ENCODE data around the gene FGR.
"Not testable (repeated sequence)": the region's sequence is repeated elsewhere in the genome, so short reads cannot be mapped to it uniquely, and the experiment has no call there.

FGR gene

GRCh38 chr1:27634985-27635367, at the start of gene FGR:
Gene FGR, minus strand, starts transcription at chr1:27635185. Its CDS starts 11,269 bp downstream, at chr1:27623916.
- no peak for DNase-seq

GRCh38 chr1:27684176-27684575, 49.2 kb upstream of the FGR start:
- DNase-seq: no peak

DNA sequence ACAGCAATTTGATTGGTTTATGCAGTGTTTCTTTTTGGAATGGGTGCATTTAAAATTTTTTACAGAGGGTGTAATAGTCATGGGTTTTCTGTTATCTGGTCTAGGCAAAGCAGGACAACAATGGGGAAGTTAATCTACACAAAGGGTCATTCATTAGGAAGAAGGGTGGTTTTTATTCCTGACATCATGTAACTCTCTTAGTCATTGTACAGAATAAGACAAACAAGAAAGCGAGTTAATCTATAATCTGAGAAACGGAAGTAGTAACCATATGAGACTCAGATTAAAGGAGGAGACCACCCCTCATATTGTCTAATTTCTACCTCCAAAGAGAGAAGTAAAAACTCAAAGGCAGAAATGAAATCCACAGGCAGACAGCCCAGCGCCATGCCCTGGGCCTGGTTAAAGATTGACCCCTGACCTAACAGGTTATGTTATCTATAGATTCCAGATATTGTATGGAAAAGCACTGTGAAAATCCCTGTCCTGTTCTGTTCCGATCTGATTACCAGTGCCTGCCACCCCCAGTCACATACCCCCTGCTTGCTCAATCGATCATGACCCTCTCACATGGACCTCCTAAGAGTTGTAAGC, 47.5 kb upstream of the FGR start:
- no peak for DNase-seq

DNA sequence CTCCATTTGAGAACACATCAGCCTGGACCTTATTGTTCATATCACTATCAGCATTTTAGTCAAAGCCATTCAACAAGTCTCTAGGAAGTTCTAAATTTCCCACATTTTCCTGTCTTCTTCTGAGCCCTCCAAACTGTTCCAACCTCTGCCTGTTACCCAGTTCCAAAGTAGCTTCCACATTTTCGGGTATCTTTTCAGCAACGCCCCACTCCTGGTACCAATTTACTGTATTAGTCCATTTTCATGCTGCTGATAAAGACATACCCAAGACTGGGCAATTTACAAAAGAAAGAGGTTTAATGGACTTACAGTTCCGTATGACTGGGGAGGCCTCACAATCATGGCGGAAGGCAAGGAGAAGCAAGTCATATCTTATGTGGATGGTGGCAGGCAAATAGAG, 46.6 kb upstream of the FGR start:
- DNase-seq: not testable (repeated sequence)

DNA sequence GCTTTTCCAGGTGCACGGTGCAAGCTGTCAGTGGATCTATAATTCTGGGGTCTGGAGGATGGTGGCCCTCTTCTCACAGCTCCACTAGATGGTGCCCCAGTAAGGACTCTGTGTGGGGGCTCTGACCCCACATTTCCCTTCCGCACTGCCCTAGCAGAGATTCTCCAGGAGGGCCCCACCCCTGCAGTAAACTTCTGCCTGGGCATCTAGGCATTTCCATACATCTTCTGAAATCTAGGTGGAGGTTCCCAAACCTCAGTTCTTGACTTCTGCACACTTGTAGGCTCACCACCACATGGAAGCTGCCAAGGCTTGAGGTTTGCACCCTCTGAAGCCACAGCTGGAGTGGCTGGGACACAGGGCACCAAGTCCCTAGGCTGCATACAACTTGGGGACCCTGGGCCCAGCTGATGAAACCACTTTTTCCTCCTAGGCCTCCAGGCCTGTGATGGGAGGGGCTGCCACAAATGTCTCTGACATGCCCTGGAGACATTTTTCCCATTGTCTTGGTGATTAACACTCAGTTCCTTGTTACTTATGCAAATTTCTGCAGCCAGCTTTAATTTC, 45.3 kb upstream of the FGR start:
- DNase-seq: not testable (repeated sequence)

GRCh38 chr1:27678747-27679146, 43.8 kb upstream of the FGR start:
- no peak for DNase-seq

GRCh38 chr1:27676410-27676809, 41.4 kb upstream of the FGR start:
- DNase-seq: no peak

- DNase-seq: no peak
Observed at GRCh38 chr1:27672750-27673112, 37.7 kb upstream of the FGR start.

DNA sequence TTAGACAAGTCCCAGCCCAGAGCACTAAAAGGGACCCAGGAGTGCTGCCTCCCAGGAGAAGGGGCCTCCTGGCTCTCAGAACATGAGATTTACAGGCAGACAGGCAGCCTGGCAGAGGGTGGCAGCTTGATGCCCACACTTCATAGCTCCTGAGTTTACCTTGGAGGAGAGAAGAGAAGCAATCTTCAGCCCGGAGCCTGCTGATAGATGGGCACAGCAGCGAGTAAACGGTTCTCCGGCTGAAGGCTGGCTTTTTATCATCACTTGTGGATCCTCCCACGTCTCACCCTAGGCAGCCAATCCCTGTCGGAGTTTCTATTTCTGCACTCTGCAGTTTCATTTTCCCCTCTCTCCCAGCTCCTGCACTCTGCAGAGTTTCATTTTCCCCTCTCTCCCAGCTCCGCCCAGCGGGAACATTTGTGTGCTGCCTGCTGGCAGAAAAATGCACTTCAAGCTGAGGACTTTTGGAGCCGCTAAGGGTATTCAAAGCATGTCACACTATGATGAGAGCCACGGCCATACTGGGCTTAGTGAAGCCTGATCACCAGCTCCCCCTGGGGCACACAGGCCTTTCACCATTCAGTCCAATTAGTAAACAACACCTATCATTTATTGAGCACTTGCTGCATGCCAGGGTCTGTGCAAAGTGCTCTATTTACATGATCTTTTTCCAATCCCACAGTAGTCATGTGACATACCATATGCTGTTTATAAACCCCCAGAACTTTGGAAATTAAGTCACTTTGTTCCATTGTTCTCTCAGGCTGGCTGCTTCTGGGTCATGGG, 37.2 kb upstream of the FGR start, which contains the start of gene IFI6:
Gene IFI6 (minus strand): TSS at position 229 of the 786 bp plus-strand sequence. CDS start 2,878 bp downstream, outside the sequence.
- peak; percentile 94 for DNase-seq

- DNase-seq: no peak
Observed at GRCh38 chr1:27669876-27670275, 34.9 kb upstream of the FGR start.

GRCh38 chr1:27668808-27669723, 34.1 kb upstream of the FGR start:
- DNase-seq: peak; percentile 36

- no peak for DNase-seq
Observed at GRCh38 chr1:27668121-27668807, 33.3 kb upstream of the FGR start.

DNA sequence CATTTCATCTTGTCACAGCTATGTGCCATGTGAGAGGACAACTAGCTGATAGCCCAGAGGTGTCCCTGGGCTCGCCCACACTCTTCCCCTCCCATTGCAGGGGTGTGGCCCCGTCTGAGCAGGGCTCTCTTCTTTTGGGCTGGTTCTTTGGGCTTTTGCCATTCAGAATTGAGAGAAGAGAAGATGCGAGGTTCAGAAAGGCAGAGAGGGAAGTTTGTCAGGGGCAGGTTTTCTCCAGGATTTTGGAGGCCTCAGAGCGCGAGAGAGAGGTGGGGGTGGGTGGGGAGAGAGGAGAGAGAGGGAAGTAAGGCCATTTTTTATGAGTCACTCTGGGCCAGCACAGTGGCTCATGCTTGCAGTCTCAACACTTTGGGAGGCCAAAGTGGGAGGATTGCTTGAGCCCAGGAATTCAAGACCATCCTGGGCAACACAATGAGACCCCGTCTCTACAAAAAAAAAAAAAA, 31.8 kb upstream of the FGR start:
- DNase-seq: no peak

DNA sequence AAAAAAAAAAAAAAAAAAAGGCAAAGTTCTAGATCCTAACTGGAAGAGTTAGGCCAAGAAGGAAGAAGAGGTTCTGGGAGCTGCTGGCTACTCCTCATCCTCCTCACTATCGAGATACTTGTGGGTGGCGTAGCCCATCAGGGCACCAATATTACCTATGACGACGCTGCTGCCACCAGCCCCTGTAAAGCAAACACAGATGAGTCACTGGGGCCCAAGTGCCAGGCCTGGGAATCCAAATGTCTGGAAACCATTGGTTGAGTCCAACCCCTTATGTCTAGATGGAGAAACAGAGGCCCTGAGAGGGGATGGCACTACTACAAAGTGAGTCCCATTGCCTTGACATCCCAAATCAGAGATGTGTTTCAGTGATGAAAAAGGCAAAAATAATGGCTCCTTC, 31.3 kb upstream of the FGR start:
- no peak for DNase-seq

GRCh38 chr1:27665016-27665651, 30.1 kb upstream of the FGR start:
- no peak for DNase-seq

GRCh38 chr1:27664291-27664690, 29.3 kb upstream of the FGR start:
- DNase-seq: no peak

GRCh38 chr1:27662707-27663393, 27.9 kb upstream of the FGR start:
- DNase-seq: peak; percentile 98

GRCh38 chr1:27662261-27662660, 27.3 kb upstream of the FGR start:
- DNase-seq: no peak

- no peak for DNase-seq
Observed at GRCh38 chr1:27661412-27662075, 26.6 kb upstream of the FGR start.

GRCh38 chr1:27660300-27660835, 25.4 kb upstream of the FGR start:
- DNase-seq: no peak

All from KG1 (cell line).